ENCODE measurements around the gene DNAH6. TPM values are rescaled to one million over a fixed set of nuclear protein-coding genes. Genes with fewer than 3 reads are reported as not detected.

DNAH6 gene, protein sequence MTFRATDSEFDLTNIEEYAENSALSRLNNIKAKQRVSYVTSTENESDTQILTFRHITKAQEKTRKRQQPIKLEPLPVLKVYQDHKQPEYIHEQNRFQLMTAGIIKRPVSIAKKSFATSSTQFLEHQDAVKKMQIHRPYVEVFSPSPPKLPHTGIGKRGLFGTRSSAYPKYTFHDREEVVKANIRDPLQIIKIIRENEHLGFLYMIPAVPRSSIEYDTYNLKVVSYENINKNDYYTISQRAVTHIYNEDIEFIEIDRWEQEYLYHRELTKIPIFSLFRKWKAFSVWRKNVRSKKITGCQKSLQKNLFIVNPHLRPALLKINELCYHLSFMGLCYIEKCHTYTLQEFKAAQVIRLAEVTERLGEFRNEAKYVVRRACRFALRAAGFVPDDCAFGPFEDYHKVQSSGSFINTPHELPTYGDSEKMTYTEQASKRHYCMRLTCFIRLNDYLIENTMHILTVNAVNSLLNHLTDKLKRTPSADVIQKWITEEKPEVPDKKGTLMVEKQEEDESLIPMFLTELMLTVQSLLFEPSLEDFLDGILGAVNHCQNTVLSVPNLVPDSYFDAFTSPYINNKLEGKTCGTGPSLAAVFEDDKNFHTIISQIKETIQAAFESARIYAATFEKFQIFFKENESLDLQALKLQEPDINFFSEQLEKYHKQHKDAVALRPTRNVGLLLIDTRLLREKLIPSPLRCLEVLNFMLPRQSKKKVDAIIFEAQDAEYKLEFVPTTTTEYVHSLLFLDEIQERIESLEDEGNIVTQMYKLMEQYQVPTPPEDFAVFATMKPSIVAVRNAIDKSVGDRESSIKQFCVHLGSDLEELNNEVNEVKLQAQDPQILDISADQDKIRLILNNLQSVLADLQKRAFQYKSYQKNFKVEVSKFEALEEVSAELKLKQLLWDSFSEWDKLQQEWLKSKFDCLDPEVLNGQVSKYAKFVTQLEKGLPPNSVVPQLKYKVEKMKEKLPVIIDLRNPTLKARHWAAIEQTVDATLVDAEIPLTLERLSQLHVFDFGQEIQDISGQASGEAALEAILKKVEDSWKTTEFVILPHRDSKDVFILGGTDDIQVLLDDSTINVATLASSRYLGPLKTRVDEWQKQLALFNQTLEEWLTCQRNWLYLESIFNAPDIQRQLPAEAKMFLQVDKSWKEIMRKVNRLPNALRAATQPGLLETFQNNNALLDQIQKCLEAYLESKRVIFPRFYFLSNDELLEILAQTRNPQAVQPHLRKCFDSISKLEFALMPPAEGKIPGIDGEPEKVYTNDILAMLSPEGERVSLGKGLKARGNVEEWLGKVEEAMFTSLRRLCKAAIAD (N-terminal part only)
- total RNA-seq = 10.6 TPM

DNA sequence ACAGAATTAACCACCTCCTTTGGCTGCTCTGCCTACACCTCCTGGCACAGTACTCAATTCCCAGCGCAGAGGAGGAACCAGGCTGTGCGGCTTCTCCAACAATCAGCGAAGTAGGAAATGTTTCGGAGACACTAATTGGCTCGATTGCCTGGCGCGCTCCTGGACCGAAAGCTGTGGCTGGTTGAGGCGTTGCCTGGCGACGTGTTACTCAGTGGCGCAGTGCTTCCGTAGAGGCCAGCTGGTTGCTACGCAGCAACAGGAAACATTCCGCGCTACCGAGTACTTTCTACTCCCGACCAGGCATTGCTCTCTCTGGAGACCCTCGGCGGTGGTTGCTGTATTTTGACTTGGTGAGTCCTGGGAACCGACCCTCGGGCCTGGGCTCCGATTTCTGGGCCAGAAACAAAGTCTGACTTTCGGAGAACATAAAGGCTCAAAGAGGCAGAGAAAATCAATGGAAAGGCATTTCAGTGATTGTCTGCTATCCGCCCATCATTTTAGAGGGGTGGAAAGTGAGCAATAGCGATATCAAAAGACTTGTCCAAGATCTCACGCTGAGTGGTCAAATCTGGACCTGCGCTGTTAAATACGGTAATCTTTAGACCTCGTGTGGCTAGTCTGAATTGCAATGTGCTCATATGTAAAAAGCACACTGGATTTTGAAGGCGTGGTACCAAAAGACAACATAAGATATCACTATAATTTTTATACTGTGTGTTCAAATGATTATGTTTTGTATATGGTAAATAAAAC is at the start of gene DNAH6:
DNAH6 (plus strand) TSS at position 265 of the 753 bp plus-strand sequence. CDS start 1,329 bp downstream, outside the sequence.

Other genes starting within 250 kb of the DNAH6 start
- 108 TPM for gene SUCLG1, start 57.2 kb upstream of the DNAH6 start, total RNA-seq

Data from parietal lobe (tissue), 1 donor.